C4-2B (cell line): ENCODE results near the gene SHC1.

Experiments used
- H3K27ac ChIP-seq: fragments of 450-650 bp; 2 replicates; pipeline ENCODE4 v1.5.1; 2017
- CTCF ChIP-seq: fragments of 450-650 bp; conservative IDR thresholded peaks from 2 replicates; pipeline ENCODE4 v1.5.1; 2017; ENCODE audit warnings: mild to moderate bottlenecking
- ZFX ChIP-seq: fragments of 450-650 bp; IDR thresholded peaks from 2 replicates; pipeline ENCODE4 v1.6.1; 2017

The SHC1 gene

GRCh38 chr1:154961207-154962155 is 9.1 kb downstream of the SHC1 start, which contains the start of gene PYGO2:
Gene PYGO2, minus strand, starts transcription at chr1:154961782. Its CDS starts 206 bp downstream, at chr1:154961576.
- peak; percentile 87; the same call in 1 of the 2 replicates for TF ChIP-seq ZFX
- TF ChIP-seq CTCF: peak; percentile 92
- peak within 1 kb of the TSS; percentile 99 for H3K27ac ChIP-seq

GRCh38 chr1:154960446-154961136 is 10.0 kb downstream of the SHC1 start:
- H3K27ac ChIP-seq: peak overlapping the region; percentile 99
- TF ChIP-seq CTCF (no peak), ZFX (no peak)

- no peak overlapping the region for H3K27ac ChIP-seq
- TF ChIP-seq ZFX (no peak), CTCF (no peak)
Observed at GRCh38 chr1:154959426-154959780, 11.1 kb downstream of the SHC1 start.

DNA sequence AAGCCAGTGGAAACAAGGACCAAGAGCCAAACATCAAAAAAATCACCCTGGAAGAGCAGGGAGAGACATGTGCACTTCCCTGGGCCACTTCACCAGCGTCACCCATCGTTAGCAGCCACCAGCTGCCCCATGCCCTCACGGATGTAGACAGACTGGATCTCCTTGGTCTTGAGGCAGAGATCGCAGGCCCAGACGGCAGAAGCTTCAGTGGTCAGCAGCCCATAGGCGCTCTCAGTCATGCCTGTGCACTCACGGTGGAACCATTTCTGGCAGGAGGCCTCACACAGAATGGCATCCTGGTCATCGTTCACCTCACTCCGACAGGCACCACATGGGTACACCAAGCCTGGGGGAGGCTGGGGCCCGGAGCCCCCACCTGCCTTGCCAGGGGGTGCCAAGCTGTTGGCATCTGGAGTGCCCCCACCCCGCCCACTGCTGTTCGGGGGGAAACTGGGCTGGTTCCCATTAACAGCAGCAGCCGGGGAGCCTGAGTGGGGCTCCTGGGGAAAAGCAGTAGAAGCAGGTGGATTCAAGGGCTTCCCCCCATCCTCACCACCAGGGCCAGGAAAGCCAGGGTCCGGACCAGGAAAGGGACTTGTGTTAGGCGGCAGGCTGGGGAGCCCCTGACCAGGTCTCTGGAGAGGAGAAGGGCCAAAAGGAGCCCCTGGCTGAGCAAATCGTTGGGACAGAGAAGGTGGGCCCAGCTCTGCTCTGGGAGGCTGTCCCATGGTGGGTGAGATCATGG is 11.7 kb downstream of the SHC1 start:
- no peak overlapping the region for H3K27ac ChIP-seq
- no peak for TF ChIP-seq CTCF
- TF ChIP-seq ZFX: no peak

DNA sequence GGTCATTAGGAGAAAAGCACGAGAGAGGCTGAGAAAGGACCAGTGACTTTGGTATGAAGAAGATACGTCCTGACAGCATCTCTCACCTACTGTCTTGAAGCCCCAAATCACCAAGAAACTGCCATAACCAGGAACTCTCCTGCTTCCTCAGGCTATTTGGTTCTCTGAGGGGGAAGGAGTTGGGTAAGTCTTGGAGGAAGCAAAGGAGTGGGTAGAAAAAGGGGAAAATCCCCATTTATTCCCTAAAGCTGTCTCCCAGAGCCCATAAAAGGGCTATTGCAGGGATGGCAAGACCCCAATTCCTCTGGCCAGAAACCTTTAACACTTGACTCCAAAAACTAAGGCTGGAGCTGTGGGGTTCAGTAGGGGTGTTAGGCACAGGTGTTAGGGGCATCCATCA is 12.5 kb downstream of the SHC1 start:
- TF ChIP-seq CTCF (no peak), ZFX (no peak)
- no peak overlapping the region for H3K27ac ChIP-seq

DNA sequence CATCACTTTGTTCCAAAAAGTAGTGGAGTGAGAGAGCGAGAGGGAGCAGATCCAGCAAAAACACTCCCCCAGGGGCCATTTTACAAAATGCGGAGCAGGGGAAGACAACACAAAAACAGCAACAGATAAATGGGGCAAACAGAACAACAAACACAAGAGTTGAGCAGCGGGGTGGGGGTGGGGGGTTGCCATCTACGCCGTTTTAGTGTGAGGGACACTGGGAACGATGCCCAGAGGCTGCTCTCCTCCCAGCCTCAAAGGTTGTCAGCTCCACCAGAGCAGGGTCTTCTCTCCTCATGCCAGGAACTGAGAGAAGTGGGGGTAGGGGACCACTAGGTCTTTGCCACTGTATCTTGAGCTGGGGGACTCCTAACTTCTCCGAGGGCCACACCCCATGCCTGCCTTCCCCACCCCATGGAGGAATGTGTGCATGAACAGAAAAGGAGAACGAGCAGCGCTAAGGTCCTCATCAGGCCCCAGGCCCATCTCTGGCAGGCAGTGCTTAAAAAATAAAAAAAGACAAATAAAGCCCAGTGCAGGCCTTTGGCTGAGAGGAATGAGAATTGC is 13.4 kb downstream of the SHC1 start:
- H3K27ac ChIP-seq: peak overlapping the region; percentile 31; the same call in 1 of the 2 replicates
- TF ChIP-seq ZFX: no peak
- TF ChIP-seq CTCF: no peak
